Endothelial cell of umbilical vein (primary cell): Measurements from ENCODE around the gene GFAP.

Experiments used
- CTCF ChIP-seq, 2 donors: IDR thresholded peaks; 1 replicate in 1 of 2; 2 replicates in 1 of 2; pipeline ENCODE4 v1.5.1; 2011; ENCODE audit warnings: low read length in 2 of 2, mild to moderate bottlenecking in 2 of 2, moderate library complexity in 2 of 2, control low read depth in 1 of 2, inconsistent platforms in 1 of 2, low read depth in 1 of 2; ENCODE audit not compliant: insufficient read depth in 1 of 2; ENCODE audit errors: extremely low read depth in 1 of 2
- EZH2 ChIP-seq: IDR thresholded peaks from 2 replicates; pipeline ENCODE4 v1.6.1; 2012; ENCODE audit warnings: borderline replicate concordance, low read depth, mild to moderate bottlenecking, moderate library complexity, low read length, inconsistent platforms; ENCODE audit not compliant: severe bottlenecking
- FOS ChIP-seq: IDR thresholded peaks from 2 replicates; pipeline ENCODE4 v1.6.1; 2011; ENCODE audit warnings: mild to moderate bottlenecking, low read length, moderate library complexity, borderline replicate concordance; ENCODE audit not compliant: insufficient read depth
- GATA2 ChIP-seq: IDR thresholded peaks from 2 replicates; pipeline ENCODE4 v1.7.0; 2011; ENCODE audit warnings: low read depth, mild to moderate bottlenecking, moderate library complexity, mixed read lengths, low read length; ENCODE audit not compliant: insufficient read length, insufficient read depth
- JUN ChIP-seq: IDR thresholded peaks from 2 replicates; pipeline ENCODE4 v1.6.1; 2011; ENCODE audit warnings: borderline replicate concordance, low read depth; ENCODE audit not compliant: insufficient read length, insufficient read depth
- MAX ChIP-seq: IDR thresholded peaks from 2 replicates; pipeline ENCODE4 v1.6.1; 2011; ENCODE audit not compliant: insufficient read depth, insufficient read length
- MYC ChIP-seq: IDR thresholded peaks from one replicate; pipeline ENCODE4 v1.6.1; 2011; ENCODE audit warnings: mild to moderate bottlenecking, low read depth, low read length
- POLR2A ChIP-seq: IDR thresholded peaks from 2 replicates; pipeline ENCODE4 v1.6.1; 2012; ENCODE audit warnings: low read depth, mild to moderate bottlenecking, control low read depth, low read length
- POLR2AphosphoS5 ChIP-seq: IDR thresholded peaks from 2 replicates; pipeline ENCODE4 v1.6.1; 2012; ENCODE audit warnings: low read depth, mild to moderate bottlenecking, control low read depth, low read length, moderate library complexity; ENCODE audit not compliant: insufficient read depth

GRCh38 chr17:44942456-44942855 is 27.2 kb upstream of the GFAP start:
- TF ChIP-seq CTCF (IDR thresholded peaks at IDR 0.05; ENCODE audit: extremely low read depth in 1 of 2, insufficient read depth in 1 of 2, low read depth in 1 of 2, low read length in 2 of 2) (no peak), EZH2 (no peak), GATA2 (no peak), POLR2AphosphoS5 (no peak), MAX (no peak), POLR2A (no peak), JUN (no peak), FOS (no peak), MYC (no peak)
